GM12878 (cell line): Measurements from ENCODE around the gene SERPINB8. TPM values are rescaled to one million over a fixed set of nuclear protein-coding genes. Genes with fewer than 3 reads are reported as not detected.
A peak's percentile ranks its signal among the peaks of the same experiment; 100 is the strongest.

Experiments used
- BHLHE40 ChIP-seq, 2 experiments: fragments of 450-650 bp in 1 of 2; IDR thresholded peaks; 2 replicates each; pipeline ENCODE4 v1.6.1; 2011 to 2017; ENCODE audit warnings: low read depth in 2 of 2, borderline replicate concordance in 1 of 2, improper control_type of control experiment in 1 of 2, low read length in 1 of 2, mild to moderate bottlenecking in 1 of 2
- BMI1 ChIP-seq: fragments of 450-650 bp; IDR thresholded peaks from 2 replicates; pipeline ENCODE4 v1.6.1; 2016; ENCODE audit warnings: mild to moderate bottlenecking, moderate library complexity, borderline replicate concordance
- CREB1 ChIP-seq: IDR thresholded peaks from 2 replicates; pipeline ENCODE4 v1.6.1; 2012; ENCODE audit warnings: low read depth, mild to moderate bottlenecking, inconsistent platforms
- DPF2 ChIP-seq: fragments of 450-650 bp; IDR thresholded peaks from 2 replicates; pipeline ENCODE4 v1.6.1; 2017; ENCODE audit warnings: mild to moderate bottlenecking
- IKZF2 ChIP-seq, 2 experiments: fragments of 450-650 bp; IDR thresholded peaks; 2 replicates each; pipeline ENCODE4 v1.6.1; 2017; ENCODE audit warnings: mild to moderate bottlenecking in 2 of 2, moderate library complexity in 2 of 2
- LARP7 ChIP-seq: fragments of 450-650 bp; IDR thresholded peaks from 2 replicates; pipeline ENCODE4 v1.6.1; 2017; ENCODE audit warnings: mild to moderate bottlenecking
- MEF2A ChIP-seq: IDR thresholded peaks from 2 replicates; pipeline ENCODE4 v1.6.1; 2011; ENCODE audit warnings: low read depth, mild to moderate bottlenecking, low read length, moderate library complexity; ENCODE audit not compliant: insufficient read depth
- MEF2B ChIP-seq: fragments of 450-650 bp; IDR thresholded peaks from 2 replicates; pipeline ENCODE4 v1.6.1; 2018; ENCODE audit warnings: mild to moderate bottlenecking, moderate library complexity; ENCODE audit not compliant: partially characterized antibody, poor library complexity, severe bottlenecking
- NBN ChIP-seq: fragments of 450-650 bp; IDR thresholded peaks from 2 replicates; pipeline ENCODE4 v1.6.1; 2016
- NFXL1 ChIP-seq: fragments of 450-650 bp; IDR thresholded peaks from 2 replicates; pipeline ENCODE4 v1.6.1; 2017; ENCODE audit warnings: antibody characterized with exemption, mild to moderate bottlenecking, borderline replicate concordance
- NFYB ChIP-seq: IDR thresholded peaks from 2 replicates; pipeline ENCODE4 v1.6.1; 2011; ENCODE audit warnings: low read depth, mild to moderate bottlenecking, low read length, improper control_type of control experiment, moderate library complexity; ENCODE audit not compliant: insufficient read depth
- NR2F1 ChIP-seq: fragments of 450-650 bp; conservative IDR thresholded peaks from 2 replicates; pipeline ENCODE4 v1.6.1; 2017; ENCODE audit warnings: mild to moderate bottlenecking
- RELA ChIP-seq: fragments of 450-650 bp; IDR thresholded peaks from 2 replicates; pipeline ENCODE4 v1.8.0; 2014; ENCODE audit warnings: borderline replicate concordance; ENCODE audit not compliant: partially characterized antibody
- SP1 ChIP-seq: IDR thresholded peaks from one replicate; pipeline ENCODE4 v1.6.1; 2011; ENCODE audit warnings: low read depth, low read length
- TAF1 ChIP-seq: IDR thresholded peaks from 2 replicates; pipeline ENCODE4 v1.6.1; 2011; ENCODE audit warnings: mild to moderate bottlenecking, low read depth, low read length, borderline replicate concordance
- TARDBP ChIP-seq: IDR thresholded peaks from 2 replicates; pipeline ENCODE4 v1.6.1; 2016; ENCODE audit warnings: borderline replicate concordance
- TBL1XR1 ChIP-seq: IDR thresholded peaks from 2 replicates; pipeline ENCODE4 v1.6.1; 2012; ENCODE audit warnings: low read depth, low read length, improper control_type of control experiment
- TCF3 ChIP-seq: IDR thresholded peaks from 2 replicates; pipeline ENCODE4 v1.6.1; 2012; ENCODE audit warnings: low read depth, mild to moderate bottlenecking, low read length, borderline replicate concordance; ENCODE audit not compliant: insufficient read depth
- polyA plus RNA-seq, 11 experiments: library from polyadenylated mRNA; depleted of rRNA in 4 of 11; unstranded in 6 of 11; stranded (reverse) in 5 of 11; fragments of >200 nt; fragmentation: Nextera tagmentation in 4 of 11; fragmentation: Illumina TruSeq in 1 of 11; extraction: Ambion mirVana in 4 of 11; extraction: Trizol in 1 of 11; gene quantifications; 1 replicate in 1 of 11; 2 replicates in 10 of 11; pipeline versions ENCODE4 v1.2.1 to v1.2.3, GENCODE V29; 2011 to 2016; ENCODE audit warnings: inconsistent platforms in 2 of 11, missing spikeins in 2 of 11, low read depth in 1 of 11
- total RNA-seq, 4 experiments: library from RNA; depleted of rRNA in 3 of 4; stranded (reverse); fragments of >200 nt in 3 of 4; fragmentation: Illumina TruSeq in 1 of 4; extraction: Trizol in 1 of 4; gene quantifications; 2 replicates each; pipeline versions ENCODE4 v1.2.1 to v1.2.3, GENCODE V29; 2013 to 2021
- TF ChIP-seq, protein P1 (sequence below): fragments of 450-650 bp; formaldehyde crosslinking; IDR thresholded peaks from 2 replicates; pipeline ENCODE4 v1.5.0; 2022; ENCODE audit warnings: mild to moderate bottlenecking, missing genetic modification characterization
- TF ChIP-seq, protein P2 (sequence below): fragments of 450-650 bp; IDR thresholded peaks from 2 replicates; pipeline ENCODE4 v1.6.1; 2016; ENCODE audit warnings: mild to moderate bottlenecking
- TF ChIP-seq, protein P3 (sequence below): fragments of 450-650 bp; IDR thresholded peaks from 2 replicates; pipeline ENCODE4 v1.6.1; 2016; ENCODE audit warnings: mild to moderate bottlenecking, moderate library complexity, borderline replicate concordance

The SERPINB8 gene
- total and polyA plus RNA-seq, 10 of the 15 experiments (the other 5 are each of a cell fraction or from before 2014, with no cell fraction given) = 8.1 to 31.5 (median 16.7) TPM

DNA sequence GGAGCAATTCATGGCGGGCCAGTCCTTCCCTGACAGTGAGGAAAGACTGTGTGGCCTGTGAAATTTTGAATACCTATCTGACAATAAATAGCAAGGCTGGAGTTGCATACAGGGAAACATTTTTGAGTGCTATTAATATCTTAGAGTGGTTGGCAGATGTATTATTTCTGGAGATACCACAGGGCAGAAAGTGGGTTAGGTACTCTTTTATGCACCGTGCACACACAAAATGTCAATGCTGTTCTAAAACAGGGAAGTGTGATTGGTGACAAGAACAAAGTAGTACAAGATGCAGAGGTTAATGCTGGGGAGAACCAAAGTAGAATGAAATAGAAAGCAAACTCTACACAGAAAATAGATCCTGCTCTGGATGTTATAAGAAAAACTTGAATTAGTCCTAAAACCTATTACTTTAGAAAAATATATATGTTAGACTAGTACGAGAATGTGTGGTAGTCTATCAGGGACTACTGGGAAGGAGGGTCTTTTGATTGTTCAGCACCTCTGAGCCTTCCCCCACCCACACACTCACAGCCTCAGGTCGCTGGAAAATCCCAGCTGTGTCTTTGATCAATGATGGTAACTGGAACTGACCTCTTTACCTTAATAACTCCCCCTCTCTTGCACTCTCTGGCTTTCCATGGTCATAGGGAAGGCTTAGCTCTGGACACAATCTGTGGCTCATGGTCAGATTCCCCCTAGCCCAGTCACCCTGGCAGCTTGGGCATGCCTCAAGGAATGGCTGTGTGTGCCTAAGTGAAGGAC lies 58.2 kb downstream of the SERPINB8 start (continued):
- TF ChIP-seq, protein P1, sequence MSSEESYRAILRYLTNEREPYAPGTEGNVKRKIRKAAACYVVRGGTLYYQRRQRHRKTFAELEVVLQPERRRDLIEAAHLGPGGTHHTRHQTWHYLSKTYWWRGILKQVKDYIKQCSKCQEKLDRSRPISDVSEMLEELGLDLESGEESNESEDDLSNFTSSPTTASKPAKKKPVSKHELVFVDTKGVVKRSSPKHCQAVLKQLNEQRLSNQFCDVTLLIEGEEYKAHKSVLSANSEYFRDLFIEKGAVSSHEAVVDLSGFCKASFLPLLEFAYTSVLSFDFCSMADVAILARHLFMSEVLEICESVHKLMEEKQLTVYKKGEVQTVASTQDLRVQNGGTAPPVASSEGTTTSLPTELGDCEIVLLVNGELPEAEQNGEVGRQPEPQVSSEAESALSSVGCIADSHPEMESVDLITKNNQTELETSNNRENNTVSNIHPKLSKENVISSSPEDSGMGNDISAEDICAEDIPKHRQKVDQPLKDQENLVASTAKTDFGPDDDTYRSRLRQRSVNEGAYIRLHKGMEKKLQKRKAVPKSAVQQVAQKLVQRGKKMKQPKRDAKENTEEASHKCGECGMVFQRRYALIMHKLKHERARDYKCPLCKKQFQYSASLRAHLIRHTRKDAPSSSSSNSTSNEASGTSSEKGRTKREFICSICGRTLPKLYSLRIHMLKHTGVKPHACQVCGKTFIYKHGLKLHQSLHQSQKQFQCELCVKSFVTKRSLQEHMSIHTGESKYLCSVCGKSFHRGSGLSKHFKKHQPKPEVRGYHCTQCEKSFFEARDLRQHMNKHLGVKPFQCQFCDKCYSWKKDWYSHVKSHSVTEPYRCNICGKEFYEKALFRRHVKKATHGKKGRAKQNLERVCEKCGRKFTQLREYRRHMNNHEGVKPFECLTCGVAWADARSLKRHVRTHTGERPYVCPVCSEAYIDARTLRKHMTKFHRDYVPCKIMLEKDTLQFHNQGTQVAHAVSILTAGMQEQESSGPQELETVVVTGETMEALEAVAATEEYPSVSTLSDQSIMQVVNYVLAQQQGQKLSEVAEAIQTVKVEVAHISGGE (CRISPR knock-in tag) = no peak
- TF ChIP-seq NBN (0 out of 2 replicates have a peak, but pooled peaks have one; percentile 22), SP1 (peak; percentile 4), NR2F1 (peak; percentile 78), LARP7 (0 out of 2 replicates have a peak, but pooled peaks have one; percentile 17), RELA (peak; percentile 18), IKZF2 (IDR thresholded peaks at IDR 0.05) (peak in 1 of 2 experiments; percentile 68; a peak in 2 of 4 replicates), BHLHE40 (IDR thresholded peaks at IDR 0.05; ENCODE audit: borderline replicate concordance in 1 of 2, low read depth in 2 of 2, low read length in 1 of 2) (peak in 1 of 2 experiments; percentile 20; a peak in 1 of 4 replicates), MEF2B (peak; percentile 61), TBL1XR1 (no peak), TCF3 (no peak), MEF2A (0 out of 2 replicates have a peak, but pooled peaks have one; percentile 54), CREB1 (no peak), TAF1 (no peak), NFXL1 (no peak), DPF2 (peak; percentile 67), BMI1 (peak; percentile 52; the same call in 1 of the 2 replicates), NFYB (no peak), TARDBP (no peak)
- TF ChIP-seq, protein P2, sequence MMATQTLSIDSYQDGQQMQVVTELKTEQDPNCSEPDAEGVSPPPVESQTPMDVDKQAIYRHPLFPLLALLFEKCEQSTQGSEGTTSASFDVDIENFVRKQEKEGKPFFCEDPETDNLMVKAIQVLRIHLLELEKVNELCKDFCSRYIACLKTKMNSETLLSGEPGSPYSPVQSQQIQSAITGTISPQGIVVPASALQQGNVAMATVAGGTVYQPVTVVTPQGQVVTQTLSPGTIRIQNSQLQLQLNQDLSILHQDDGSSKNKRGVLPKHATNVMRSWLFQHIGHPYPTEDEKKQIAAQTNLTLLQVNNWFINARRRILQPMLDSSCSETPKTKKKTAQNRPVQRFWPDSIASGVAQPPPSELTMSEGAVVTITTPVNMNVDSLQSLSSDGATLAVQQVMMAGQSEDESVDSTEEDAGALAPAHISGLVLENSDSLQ = no peak
- TF ChIP-seq, protein P3, sequence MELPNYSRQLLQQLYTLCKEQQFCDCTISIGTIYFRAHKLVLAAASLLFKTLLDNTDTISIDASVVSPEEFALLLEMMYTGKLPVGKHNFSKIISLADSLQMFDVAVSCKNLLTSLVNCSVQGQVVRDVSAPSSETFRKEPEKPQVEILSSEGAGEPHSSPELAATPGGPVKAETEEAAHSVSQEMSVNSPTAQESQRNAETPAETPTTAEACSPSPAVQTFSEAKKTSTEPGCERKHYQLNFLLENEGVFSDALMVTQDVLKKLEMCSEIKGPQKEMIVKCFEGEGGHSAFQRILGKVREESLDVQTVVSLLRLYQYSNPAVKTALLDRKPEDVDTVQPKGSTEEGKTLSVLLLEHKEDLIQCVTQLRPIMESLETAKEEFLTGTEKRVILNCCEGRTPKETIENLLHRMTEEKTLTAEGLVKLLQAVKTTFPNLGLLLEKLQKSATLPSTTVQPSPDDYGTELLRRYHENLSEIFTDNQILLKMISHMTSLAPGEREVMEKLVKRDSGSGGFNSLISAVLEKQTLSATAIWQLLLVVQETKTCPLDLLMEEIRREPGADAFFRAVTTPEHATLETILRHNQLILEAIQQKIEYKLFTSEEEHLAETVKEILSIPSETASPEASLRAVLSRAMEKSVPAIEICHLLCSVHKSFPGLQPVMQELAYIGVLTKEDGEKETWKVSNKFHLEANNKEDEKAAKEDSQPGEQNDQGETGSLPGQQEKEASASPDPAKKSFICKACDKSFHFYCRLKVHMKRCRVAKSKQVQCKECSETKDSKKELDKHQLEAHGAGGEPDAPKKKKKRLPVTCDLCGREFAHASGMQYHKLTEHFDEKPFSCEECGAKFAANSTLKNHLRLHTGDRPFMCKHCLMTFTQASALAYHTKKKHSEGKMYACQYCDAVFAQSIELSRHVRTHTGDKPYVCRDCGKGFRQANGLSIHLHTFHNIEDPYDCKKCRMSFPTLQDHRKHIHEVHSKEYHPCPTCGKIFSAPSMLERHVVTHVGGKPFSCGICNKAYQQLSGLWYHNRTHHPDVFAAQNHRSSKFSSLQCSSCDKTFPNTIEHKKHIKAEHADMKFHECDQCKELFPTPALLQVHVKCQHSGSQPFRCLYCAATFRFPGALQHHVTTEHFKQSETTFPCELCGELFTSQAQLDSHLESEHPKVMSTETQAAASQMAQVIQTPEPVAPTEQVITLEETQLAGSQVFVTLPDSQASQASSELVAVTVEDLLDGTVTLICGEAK = no peak
